GM21737 (cell line): Measurements from ENCODE around the gene ARAP2.

Experiments used
- ATAC-seq: cut with Tn5 transposase; IDR thresholded peaks from one replicate; pipeline ENCODE4 v1.9.1; 2021; ENCODE audit warnings: mild to moderate bottlenecking, moderate library complexity; ENCODE audit not compliant: unreplicated experiment

Gene ARAP2

DNA sequence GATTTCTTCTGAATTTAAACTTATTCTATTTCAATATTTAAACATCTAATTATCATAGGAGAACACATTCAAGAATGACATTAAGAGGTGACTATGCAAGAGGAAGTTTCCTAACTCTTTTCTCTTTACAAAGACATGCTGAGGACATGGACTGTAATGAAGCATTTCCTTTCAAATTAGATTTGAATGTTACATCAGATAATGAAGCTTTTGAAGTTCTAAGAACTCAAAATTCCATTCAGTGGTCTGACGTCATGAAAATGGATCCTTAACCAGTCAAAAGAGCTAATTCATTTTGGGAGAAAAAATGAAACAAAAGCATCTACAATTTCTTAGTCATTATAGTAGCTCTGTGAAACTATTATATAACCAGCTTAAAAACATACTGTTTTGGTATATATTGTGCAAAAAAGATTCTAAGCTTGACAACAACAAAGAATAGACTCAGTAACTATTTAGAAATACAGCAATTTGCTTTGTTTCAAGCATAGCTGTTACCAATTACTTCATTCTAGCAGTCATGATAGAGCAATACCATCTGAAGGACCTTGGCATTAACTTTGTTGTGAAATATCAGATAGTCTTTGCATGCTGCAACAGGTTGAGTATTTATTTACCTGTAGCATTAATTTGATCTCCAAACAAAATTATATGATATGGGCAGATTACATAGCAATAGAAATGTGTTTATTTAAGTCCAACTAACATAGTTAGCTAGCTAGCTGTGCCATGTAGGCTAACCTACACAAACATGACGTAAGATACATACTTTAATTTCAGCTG is 23.4 kb upstream of the ARAP2 start:
- no peak for ATAC-seq

DNA sequence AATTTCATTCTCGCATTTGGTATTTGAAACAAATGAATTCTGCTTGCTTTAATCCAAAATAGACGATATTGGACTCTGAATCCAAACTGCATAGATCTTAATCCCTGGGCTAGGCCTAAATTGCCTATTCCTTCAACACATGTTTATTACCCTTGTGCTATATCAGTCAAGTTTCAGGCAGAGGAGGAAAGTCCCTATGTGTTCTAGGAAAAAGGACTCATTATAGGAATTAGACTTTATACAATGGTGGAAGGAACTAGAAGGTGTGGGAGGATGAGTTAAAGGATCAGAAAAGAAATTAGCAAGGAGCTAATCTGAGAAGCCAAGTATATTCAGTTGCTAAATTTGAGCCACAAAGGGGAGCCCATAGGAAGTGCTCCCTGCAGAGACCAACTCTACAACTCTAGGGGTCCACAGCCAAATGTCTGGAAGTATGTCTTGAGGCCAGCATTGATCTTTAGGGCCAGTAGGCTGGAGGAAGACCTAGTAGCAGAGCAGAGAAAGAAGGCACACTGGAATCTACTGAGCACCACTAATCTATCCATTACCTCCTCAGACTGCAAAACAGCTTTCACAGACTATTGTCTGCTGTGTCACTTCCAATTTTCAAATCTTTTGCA is 20.0 kb upstream of the ARAP2 start:
- no peak for ATAC-seq

DNA sequence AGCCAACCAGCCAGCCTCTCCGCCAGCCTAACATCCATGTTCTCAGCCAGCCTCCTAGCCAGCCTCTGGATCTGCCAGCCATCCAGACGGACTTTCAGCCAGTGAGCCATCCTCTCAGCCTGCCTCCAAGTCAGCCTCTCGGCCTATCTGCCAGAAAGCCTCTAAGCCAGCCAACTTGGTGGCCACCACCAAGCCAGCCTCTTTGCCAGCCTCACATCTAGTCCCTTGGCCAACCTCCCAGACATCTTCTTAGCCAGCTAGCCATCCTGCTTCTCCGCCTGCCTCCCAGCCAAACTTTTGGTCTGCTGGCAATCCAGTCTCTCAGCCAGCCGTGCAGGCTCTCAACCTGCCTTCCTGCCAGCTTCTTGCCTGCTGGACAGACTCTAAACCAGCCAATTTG is 16.4 kb upstream of the ARAP2 start:
- ATAC-seq: no peak

DNA sequence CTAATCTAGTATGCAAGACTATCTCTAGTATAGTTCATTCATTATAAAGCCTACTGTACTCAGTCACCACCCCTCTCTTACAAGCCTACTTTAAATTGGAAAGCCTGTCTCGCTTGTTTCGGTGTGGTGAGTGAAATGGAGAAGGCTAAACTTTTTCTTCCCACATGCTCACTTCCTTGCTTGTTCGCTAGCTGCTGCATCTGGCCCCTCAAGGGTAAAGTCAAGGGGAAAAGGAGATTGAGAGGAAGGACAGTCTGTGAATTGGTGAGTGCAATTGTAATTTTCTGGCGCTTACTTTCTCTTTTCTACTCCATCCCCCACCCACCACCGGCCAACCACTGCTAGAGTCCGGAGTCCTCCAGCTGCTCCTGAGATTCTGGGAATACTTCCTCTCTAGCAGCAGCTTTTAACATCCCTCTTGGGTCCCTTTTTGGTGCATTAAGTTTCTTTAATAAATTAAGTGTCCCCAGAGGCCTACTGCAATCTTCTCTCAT is 12.1 kb upstream of the ARAP2 start:
- ATAC-seq: peak; percentile 52

DNA sequence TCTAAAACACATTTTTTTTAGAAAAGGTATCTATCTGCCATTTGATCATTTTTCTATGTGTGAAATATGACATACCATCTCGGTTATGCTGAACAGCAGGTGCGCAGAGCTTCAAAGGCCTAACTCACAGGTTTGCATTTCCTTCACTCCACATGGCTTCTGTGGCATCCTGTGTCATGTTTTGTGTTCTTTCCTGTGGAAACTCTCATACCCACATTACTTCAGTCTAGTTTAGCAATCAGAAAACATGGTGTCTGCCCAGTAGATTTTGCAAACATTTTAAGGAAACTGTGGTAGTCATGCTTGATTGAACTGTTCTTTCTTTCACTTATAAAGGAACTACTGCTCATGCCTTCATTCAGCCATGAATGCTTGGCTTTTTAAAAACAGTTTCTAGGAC is 11.3 kb upstream of the ARAP2 start:
- peak; percentile 88 for ATAC-seq

DNA sequence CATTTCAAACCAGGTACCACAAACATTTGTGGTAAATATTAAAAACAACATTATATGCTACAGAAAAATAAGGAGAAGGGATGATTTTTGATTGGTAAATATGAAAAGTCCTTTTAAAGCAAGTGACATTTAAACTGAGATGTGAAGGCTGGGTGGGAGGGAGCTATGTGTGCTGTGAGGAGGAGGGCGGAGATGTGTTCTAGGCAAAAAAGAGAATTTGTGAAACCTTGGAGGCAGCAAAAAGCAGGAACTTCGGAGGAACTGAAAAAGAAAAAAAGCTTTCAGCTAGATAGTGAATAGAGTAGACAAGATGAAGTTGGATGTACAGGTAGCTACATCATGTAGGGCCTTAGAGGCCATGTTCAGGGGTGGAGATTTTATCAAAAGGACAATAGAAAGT is 10.1 kb upstream of the ARAP2 start:
- no peak for ATAC-seq

DNA sequence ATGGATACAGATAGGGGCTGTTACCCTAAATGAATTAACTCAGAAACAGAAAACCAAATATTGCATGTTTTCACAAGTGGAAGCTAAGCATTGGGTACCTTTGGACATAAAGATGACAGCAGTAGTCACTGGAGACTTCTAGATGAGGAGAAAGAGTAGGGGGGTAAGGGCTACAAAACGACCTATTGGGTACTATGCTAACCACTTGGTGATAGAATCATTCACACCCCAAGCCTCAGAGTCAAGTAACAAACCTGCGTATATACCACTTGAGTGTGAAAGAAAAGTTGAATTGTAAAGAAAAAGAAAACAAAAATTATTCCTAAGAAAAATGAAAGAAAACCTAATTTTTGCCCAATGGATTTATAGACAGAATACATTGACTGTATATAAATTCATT is 7.7 kb upstream of the ARAP2 start:
- ATAC-seq: no peak

DNA sequence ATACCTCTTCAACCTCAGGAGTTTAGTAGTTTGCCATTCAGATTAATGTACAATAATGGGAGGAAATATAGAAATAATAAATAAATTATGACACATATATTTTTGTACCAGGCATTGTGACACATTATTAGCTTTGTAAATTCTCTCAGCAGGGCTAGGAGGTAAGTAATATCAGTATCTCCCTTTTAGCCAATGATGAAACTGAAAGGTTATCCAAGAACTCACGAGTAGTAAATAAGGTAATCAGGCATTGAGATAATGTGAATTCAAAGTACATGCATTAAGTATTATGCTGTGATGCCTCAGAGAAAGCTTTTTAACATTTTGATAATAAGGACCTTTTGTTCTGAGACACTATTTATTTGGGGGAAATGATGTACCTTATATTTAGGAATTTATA is 5.3 kb upstream of the ARAP2 start:
- no peak for ATAC-seq

DNA sequence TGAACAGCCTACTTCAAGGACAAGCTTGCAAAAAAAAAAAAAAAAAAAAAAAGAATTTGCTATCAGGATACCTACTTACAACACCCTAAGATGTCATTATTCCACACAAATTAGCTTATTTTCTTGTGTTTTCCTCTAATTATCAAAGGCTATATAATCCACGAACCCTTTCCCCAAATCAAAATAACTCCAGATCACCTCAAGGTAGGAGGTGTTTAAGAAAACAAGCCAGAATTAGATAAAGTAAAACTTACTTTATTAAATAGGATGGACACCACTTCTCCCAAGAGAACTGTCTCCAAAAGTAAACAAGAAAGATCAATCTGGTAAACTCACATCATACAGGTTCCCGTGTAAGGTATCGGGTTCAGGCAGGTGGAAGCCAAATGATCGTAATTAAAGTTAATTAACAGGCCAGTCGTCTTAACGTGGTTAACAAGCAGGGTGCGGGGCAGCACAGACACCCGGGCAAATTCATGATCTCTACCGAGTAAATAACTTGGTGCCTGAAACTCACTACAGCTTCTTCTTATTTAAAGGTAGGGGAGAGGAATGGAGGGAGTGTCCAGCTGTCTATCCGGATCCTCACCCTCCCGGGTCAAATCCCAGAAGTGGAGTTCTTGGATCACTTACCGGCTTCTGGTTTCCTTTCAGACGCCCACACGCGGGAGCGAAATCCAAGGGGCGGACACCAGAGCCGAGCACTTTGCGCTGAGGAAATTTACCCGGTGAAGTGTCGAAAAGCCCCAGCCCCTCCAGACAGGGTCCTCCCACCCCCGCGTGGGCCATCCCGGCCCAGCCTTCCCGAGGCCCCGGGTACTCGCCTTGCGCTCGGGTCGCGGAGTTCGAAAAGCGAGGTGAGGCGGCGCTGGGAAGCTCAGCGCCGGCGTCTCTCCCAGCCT is 708 bp downstream of the ARAP2 start:
- peak; percentile 29 for ATAC-seq

DNA sequence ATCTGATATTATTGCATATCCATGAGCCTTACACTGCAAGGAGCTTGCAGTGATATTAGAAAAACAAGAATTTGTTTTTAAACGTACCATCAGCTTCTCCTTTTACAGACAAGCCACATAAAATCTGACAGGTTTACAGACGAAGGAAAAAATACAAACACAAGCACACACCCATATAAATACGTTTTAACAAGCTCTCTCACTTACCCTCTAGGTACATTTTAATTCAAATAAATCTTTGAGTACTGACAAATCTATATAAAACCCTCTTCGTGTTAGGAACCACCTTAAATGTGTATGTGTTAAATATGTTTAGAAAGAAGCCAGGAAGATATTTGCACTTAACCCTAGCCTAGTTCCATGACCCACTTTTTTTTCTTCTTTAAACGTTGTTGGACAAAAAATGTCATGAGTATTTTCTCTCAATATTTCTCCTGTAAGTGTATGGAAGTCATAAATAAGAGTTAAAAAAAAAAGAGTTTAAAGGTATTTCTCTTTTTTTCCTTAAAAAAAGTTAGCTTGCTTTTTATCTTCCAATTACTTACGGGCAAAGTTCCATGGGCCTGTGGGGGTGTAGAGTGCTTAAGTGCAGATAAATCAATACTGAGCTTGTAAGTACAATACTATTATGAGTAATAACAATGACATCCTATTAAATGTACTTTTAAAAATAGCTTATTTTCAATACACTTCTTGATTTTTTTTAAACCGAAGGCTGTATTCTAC is 1.5 kb downstream of the ARAP2 start:
- no peak for ATAC-seq

DNA sequence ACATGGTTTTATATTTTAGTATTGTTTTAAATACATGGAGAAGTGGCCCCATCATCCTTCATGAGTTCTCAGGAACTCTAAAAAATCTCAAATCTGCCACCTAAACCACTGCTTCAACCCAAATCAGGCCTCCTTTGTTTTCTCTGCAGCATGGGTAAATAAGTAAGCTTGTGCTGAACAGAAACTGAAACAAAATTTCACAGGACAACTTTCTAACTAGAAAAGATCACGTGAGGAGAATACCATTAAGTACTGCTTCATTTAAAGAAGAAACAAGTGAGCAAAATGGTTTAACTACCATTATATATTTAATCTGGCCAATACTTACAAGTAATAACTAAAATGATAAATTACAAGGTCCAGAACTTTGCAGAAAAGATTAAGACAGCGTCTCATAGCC is 2.5 kb downstream of the ARAP2 start:
- ATAC-seq: peak; percentile 51

DNA sequence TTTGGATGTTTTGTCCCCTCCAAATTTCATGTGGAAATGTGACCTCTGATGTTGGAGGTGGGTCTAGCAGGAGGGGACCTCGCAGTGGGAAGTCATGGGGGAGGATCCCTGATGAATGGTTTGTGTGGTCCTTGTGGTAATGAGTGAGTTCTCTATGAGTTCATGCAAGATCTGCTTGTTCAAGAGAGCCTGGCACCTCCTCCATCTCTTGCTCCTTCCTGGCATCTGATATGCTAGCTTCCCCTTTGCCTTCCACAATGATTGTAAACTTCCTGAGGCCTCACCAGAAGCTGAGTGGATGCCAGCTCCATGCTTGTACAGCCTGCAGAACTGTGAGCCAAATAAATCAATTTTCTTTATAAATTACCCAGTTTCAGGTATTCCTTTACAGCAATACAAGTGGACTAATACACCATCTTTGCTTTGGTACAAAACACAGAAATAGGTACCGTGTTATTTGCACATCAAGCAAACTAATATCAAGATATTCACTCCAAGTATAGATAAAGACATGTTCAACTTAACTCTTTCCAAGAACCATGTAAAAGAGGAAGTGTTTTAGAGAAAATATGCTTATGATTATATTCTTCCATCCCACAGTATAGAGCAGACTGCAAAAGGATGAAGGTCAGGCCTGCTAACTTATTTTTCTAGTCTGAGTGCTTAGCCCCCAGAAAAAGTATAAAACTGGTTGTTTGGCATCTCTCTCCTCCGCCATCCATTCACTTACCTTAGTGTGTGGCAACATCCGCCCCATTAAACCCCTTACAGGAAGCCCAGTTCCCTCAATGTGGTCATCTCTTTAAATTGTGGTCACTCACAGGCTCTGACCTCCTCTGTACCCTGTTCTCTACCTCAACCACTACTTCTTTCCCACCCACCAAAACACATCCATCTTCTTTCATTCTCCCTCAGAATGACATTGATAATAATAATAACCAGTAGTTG is 6.7 kb downstream of the ARAP2 start:
- ATAC-seq: no peak

DNA sequence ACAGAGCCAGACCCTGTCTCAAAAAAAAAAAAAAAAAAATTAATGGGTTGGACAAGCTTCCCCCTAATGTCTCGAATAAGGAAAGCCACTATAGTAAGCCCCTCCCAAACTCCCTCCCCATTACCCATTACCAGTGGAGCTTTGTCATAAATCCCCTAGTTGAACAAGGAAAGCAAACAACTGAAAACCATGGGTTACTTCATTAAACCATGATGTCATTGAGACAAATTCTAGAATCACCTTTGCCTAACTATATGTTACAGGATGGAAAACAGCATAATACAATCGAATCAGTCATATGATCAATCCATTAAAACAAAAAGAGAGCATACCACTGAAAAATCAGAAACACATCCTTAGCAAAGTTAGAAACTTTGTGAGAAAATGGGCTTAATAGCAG is 8.2 kb downstream of the ARAP2 start:
- no peak for ATAC-seq

DNA sequence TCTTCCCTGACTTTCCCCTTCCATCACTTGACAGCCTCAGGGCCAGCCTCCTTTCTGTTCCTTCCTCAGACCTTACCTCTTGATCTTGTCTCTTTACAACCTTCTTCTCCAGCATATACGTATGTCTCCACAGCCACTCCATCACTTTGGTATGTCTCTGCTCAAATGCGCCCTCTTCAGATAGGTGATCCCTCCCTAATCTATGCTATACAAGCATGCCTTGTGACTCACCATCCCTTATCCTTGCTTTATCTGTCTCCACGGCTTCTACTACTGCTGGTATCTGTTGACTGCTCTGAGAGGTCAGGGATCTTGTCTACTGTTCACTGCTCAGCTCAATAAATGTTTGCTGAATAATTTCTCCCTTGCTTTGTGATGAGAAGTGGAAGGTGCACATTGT is 9.0 kb downstream of the ARAP2 start:
- ATAC-seq: no peak

DNA sequence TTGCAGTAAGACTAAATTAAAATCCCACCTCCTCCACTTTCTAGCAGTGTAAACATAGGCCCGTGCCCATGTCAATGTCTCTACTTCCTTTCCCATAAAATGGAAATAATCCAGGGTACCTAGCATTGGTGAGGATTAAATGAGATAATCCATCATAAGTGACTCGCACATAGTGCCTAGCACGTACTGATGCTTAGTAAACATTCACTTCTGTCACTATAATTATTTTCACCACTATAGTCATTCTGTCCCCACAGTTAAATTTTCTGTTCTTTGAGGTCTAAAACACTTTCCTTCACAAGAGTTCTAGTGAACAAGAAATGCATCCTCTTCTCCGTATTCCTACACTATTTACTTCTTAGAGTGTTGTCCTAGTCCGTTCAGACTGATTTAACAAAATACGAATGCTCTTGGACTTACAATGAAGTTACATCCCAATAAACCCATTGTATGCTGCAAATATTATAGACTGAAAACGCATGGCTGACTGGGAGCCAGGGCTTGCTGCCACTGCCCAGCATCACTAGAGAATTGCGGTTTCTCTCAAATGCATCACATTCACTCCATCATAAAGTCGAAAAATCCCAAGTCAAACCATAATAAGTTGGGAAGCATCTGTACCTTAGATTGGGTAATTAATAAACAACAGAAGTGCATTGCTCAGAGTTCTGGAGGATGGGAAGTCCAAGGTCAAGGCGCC is 10.6 kb downstream of the ARAP2 start:
- no peak for ATAC-seq

DNA sequence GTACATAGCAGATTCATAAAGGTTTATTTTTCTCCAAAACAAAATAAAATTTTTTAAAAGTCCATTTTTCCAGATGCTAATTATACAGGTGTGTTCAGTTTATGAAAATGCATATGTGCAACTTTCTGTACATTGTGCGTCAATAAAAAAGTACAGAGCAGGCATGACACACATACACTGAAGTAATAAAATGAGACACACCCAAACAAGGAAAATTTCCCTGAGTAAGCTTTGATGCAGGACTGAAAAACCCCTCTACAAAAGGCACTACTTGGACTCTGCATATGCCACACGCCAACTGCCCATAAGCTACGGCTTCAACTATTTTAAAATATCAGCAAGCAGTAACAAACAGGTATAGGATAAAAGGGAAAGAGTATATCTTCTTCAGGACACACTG is 13.8 kb downstream of the ARAP2 start:
- ATAC-seq: no peak

DNA sequence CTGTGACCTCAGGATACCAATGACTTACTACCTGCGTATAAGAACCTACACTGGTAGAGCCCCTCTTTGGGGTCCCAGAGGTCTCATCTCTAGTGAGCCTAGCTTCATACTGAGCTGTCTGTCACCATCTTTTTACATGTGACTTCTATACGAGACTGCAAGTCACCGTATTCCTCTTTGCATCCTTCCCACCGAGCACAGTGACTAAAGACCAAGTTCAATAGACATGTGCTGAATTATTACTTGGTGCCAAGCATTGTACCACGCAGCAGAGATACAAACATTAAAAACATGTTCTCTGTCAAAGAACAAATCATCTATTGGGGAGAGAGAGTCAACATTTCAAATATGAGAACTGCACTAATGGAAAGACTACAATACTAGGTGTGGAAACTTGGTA is 16.4 kb downstream of the ARAP2 start:
- no peak for ATAC-seq

DNA sequence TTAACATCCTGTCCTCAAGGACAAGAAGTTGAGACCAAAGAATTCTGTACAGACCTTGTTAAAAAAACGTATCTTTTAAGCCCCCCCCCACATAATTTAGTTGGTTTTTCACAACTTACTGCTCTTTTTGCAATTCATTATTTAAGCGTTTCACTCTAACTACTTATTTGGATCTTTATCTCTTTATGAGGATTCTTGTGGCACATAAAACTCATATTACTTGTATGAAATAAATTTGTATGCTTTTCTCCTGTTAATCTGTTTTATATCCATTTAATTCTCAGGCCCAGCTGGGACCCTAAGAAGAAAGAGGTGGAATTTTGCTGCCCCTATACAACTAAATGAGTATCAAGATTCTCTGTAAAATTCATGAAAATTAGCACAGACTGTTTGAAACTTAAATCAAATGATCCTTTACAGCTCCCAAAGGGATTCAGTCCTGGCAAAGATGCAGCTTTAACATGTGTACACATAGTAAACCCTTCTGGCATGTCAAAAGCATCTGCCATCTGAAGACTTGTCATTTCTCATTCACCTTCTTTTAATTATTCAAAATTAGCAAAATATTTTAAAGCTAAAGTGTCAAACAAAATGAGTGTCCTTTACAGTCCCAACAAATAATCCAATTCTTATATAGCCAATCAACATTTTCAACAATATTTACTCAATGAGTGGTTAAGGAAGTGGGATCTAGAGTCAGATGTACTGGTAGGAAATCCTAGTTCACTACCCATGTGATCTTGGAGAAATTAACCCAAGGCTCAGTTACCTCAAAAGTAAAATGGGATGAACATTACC is 17.7 kb downstream of the ARAP2 start:
- no peak for ATAC-seq
